Anterior cingulate cortex (tissue), 58 donors: ENCODE results near the gene NPEPL1.
A peak's percentile ranks its signal among the peaks of the same experiment; 100 is the strongest.

Experiments
- DNase-seq, 58 donors: peaks; one replicate each; lab custom pipeline; 2025; lab: John Stamatoyannopoulos, UW

Gene NPEPL1

DNA sequence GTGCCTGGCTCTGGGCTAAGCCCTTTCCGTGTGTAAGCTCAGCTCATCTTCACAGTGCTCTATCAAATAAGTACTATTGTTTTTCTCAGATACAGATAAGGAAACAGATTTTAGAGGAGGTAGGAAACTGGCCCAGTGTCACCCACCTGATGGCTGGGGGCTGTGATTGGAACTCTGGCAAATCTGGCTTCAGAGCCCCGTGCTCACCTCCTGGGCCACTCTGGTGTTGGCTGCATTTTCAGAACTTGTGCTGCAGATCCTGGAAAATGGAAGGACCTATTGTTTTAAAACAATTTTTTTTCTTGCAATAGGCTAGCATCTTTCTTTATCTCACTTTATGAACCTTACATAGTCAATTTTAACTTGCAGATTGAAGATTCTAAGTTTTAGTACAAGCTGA lies 35.8 kb upstream of the NPEPL1 start:
- DNase-seq: no peak

DNA sequence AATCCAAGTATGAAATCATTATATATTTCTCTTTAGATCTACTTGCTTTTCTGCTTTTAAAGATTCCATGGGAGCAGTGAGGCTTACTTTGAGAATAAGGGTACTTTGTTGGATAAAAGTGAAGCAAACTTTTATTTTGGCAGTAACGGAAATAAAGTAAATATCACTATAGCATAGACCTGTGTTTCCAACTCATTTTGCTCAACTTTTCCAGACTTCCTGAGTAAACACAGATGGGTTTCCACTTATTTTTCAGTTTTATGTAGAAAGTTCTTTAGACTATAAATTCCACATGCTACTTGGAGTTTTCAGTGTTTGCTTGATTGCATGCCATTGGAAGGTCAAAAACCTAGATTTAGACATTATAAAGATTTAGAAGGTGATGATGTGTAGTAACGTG lies 35.3 kb upstream of the NPEPL1 start:
- no peak for DNase-seq

DNA sequence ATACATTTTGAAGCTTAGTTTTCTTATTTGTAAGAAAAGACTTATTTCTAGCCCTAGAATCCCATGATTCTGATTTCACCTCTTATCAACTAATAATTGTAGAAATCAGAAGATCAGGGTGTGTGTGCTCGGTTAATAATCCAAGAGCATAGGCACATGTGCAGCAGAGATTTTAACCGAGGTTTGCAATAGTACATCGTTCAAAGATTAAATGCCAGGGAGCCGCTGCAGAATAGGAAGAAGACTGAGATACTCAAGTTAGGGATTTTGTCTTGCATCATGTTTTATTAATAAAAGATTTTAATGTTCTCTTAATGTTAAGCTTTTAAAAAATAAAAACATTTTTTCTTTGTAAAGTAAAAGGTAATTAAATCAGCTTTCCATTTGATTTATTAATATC lies 34.6 kb upstream of the NPEPL1 start:
- DNase-seq: no peak

GRCh38 chr20:58658760-58659159 lies 33.8 kb upstream of the NPEPL1 start:
- DNase-seq: no peak

DNA sequence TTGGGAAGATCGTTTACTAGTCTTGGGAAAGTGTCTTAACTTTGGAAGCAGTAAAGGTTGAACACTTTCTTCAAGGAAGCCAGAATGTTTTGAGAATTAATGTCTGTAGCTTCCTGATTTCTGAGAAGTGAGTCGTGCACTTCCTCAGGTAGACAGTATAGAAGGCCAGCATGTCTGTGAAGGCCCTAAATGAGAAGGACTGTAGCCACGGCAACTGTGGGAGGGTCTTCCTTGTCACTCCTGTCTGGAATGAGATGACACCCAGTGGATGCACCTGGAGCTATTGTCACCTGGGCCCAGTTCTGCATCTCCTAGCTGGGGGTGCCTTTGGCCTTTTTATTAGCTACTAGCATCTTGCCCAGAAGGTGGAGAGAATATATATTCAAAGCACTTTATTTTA lies 32.8 kb upstream of the NPEPL1 start:
- DNase-seq: no peak

DNA sequence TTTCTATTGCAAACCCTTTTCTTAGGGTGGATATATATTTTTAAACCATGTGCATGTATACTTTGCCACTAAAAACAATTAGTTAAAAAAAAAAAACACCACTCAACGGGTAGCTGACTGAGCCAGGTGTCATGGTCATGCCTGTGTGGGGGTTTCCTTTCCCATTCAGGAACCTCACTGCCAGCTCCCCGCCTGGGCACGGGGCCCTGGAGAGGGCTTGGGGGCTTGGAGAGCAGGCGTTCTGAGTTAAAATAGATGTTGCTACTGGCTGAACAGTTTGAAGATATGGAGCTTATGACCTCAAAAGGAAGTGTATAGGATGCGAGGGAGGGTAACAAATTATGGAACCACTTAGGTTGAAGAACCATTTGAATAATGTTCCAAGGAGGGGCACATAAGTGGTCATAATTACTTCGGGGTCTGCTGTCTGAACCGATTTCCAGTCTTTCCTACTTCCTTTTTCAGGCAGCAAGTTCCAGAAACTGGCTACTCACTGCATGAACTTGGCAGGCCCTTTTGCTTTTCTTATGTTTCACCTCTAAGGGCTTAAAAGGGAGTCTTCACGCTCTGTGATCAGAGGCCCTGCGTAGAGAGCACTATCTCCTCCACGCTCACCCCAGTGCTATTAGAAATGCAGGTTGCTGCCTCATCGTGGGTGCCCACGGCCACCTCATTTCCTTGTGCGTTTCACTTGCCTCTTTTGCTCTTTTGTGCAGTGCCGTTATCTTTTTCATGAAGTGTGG lies 31.6 kb upstream of the NPEPL1 start:
- DNase-seq: no peak

- no peak for DNase-seq
Observed at GRCh38 chr20:58661598-58662473, 30.8 kb upstream of the NPEPL1 start.

DNA sequence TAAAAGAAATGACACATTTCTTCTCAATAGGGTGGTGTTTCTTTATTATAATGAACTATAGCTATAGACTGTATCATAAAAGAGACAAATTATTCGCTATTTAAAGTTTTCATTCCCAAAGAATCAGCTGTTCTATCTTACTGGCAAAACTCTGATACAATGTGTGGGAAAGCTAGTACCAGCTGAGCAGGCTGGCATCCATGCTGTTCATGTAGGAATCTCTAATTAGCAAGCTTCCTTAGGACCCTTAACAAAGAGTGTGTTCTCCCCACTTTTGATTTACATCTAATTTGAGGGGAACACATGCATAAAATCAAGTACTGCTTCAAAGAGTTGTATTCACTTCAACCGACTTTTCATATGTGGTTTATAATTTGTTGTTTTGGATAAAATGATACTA lies 28.3 kb upstream of the NPEPL1 start:
- no peak for DNase-seq

- DNase-seq: no peak
Observed at GRCh38 chr20:58664883-58665282, 27.7 kb upstream of the NPEPL1 start.

GRCh38 chr20:58665606-58666005 lies 27.0 kb upstream of the NPEPL1 start:
- DNase-seq: peak in 2 of 58 donors; percentile 15 to 20

DNA sequence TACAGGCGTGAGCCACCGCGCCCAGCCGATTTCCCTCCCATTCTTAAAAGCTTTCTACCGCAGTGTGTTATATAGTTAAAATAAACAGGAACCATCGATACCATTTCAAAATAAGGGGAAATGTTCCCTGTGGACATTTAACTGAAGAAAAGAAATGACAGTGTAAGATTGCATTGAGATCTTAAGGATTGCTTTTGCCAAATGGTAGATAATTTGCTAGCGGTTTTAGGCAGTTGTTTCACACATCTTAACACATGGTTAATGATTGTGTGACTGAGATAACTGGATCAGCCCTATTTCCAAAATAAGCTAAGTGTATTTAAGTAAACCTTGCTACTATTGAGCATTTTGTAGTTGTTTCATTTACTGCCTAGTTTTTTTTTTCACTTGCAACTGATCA lies 25.9 kb upstream of the NPEPL1 start:
- no peak for DNase-seq

DNA sequence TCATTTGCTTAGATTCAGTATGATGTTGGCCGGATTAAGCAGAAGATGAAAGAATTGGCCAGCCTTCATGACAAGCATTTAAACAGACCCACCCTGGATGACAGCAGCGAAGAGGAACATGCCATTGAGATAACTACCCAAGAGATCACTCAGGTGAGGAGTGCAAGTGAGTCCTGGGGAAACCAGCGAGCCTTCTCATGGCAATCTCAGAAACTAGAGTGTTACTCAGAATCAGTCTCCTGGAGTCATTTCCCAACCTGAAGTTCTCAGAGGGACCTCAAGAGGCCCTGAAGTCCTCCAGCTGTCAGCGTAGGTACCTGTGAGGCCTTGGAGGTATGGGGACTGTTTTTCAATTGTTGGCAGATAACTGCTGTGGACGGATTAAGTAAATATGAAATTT lies 24.6 kb upstream of the NPEPL1 start:
- DNase-seq: no peak

GRCh38 chr20:58668901-58669286 lies 23.7 kb upstream of the NPEPL1 start:
- DNase-seq: no peak

DNA sequence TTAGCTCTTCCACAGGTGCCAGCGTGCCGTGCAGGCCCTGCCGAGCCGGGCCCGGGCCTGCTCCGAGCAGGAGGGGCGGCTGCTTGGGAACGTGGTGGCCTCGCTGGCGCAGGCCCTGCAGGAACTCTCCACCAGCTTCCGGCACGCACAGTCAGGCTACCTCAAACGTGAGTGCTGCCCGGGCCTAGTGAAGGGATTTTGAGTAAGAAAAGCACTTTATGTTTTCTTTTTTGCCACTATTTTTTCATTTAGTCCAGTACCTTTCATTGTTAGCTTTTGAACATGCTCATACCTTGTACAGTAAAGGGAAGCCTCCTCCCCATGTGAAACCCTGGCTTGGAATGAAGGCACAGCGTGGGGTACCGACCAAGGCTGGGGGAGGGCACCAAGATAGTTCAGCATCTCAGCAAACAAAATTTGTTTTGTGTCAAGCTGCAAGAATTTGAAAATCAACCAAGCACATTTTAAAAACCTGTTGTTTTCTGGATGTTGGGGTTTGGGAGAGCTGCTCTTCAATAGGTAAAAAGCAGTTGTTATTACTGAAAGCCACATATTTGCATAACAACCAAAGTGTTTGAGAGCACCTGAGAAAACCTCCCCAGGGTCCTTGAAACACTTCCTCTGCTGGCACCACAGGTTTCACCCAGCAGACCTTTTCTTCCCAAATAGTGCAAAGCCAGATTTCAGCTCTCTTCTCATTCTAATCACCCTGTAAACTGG lies 23.2 kb upstream of the NPEPL1 start:
- DNase-seq: no peak

DNA sequence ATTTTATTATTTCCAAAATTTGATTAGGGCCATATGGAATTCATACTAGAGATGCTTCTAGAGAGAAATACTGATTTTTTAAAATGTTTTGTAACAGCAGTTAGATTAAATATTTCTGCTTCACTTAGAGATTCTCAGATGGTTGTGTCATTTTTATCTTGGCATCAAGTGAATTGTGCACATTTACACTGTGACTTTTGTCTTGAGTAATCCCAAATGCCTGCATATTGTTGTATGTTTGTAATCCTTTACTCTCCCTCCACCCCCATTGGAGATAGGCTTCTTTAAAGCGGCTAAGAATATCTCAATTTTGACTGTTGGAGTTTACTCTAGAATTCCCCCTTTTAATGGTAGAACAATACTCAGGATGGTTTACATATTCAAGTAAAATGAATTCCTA lies 22.5 kb upstream of the NPEPL1 start:
- no peak for DNase-seq

DNA sequence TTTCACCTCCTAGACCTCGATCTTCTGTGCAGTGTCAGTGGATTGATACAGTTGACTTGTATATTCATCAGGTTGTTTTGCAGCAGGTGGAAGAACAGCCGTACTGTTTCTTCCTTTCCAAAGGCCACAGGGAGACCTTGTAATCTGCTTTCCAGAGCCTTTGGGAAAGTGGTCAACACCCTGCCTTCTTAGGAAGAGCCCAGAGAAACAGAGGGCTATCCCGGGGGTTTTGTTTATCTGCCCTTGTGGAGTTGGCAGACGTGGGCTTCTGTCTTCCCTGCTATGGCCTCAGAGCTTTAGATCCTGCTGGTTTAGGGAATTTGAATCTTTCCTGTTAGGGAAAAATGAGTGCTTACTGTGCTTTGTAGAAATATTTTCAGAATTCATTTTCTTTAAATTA lies 21.9 kb upstream of the NPEPL1 start:
- DNase-seq: no peak

DNA sequence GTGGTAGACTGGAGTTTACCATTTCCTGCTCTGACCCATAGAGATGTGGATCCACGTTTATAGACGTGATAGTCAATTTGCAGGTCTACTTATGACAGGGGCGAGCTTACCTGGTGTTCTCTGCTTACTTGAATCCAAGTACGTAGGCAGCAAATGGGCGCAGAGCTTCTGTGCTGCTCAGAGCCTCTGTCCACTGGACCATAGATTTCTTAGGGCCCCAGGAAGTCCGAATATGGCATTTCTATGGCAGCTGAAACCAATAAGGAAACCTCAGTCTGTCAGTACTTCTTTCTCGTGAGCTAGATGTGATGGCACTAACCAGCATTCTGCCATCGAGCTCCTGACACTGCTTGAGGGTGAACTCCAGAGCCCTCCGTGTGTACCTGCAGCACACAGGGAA lies 19.5 kb upstream of the NPEPL1 start:
- no peak for DNase-seq

DNA sequence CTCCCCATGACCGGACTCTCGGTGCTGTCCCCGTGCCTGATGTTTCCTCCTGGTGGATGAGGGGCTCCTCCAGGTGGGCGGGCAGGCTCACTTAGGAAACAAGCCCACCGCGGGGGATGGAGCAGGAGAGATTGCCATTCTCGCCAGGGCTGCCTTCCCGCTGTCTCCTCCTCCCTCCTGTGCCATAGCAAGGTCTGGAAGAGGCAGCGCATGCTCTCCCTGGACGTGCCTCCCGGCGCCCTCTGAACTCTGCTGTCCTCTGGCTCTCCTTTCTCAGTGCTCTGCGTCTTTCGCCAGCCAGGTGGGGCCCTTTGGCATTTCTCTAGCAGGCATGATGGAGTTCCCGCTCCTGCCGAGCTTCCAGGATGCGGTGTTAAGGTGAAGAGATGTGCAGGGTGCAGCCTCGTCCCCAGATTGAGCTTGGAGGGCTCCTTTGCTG lies 17.4 kb upstream of the NPEPL1 start:
- DNase-seq: no peak

GRCh38 chr20:58675641-58676040 lies 17.0 kb upstream of the NPEPL1 start:
- no peak for DNase-seq

DNA sequence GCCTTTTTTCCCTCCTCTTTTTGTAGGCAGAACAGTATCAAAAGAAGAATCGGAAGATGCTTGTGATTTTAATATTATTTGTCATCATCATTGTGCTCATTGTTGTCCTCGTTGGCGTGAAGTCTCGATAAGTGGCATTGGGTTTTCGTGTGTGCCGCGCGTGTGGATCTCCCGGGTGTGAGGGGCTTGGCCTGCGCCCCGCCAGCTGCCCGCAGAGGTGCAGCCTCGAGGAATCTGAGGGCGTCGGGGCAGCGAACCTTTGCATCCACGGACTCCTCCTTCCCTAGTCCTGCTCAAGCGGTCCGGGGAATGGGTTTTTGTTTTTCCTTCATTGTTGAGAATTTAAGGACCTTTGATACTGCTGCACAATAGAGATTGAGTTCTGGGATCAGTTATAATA lies 16.4 kb upstream of the NPEPL1 start:
- DNase-seq: no peak

GRCh38 chr20:58677079-58677604 lies 15.5 kb upstream of the NPEPL1 start:
- no peak for DNase-seq
